ENCODE data around the gene CCL23.

- TF ChIP-seq, protein P1, sequence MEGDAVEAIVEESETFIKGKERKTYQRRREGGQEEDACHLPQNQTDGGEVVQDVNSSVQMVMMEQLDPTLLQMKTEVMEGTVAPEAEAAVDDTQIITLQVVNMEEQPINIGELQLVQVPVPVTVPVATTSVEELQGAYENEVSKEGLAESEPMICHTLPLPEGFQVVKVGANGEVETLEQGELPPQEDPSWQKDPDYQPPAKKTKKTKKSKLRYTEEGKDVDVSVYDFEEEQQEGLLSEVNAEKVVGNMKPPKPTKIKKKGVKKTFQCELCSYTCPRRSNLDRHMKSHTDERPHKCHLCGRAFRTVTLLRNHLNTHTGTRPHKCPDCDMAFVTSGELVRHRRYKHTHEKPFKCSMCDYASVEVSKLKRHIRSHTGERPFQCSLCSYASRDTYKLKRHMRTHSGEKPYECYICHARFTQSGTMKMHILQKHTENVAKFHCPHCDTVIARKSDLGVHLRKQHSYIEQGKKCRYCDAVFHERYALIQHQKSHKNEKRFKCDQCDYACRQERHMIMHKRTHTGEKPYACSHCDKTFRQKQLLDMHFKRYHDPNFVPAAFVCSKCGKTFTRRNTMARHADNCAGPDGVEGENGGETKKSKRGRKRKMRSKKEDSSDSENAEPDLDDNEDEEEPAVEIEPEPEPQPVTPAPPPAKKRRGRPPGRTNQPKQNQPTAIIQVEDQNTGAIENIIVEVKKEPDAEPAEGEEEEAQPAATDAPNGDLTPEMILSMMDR (IDR thresholded peaks at IDR 0.05; ENCODE audit: low read length) = no peak
- TF ChIP-seq EZH2 (IDR thresholded peaks at IDR 0.05; ENCODE audit: borderline replicate concordance, low read length) = no peak
Measured at GRCh38 chr17:35977509-35977908, 40.3 kb downstream of the CCL23 start.
